ENCODE results near the gene TSPAN31.

The TSPAN31 gene

GRCh38 chr12:57736741-57737466 is 7.9 kb upstream of the TSPAN31 start:
- no peak for DNase-seq

GRCh38 chr12:57737467-57738460 is 7.1 kb upstream of the TSPAN31 start:
- no peak for DNase-seq

GRCh38 chr12:57738661-57739237 is 6.1 kb upstream of the TSPAN31 start, which contains the start of gene AGAP2:
AGAP2 (minus strand) TSS chr12:57738742; CDS start chr12:57738246, 496 bp downstream.
- DNase-seq: no peak

GRCh38 chr12:57739387-57739786 is 5.5 kb upstream of the TSPAN31 start:
- DNase-seq: no peak

GRCh38 chr12:57739914-57740538 is 4.8 kb upstream of the TSPAN31 start:
- no peak for DNase-seq

- DNase-seq: peak; percentile 8
These were observed 4.0 kb upstream of the TSPAN31 start for GRCh38 chr12:57740656-57741412.

GRCh38 chr12:57741413-57741789 is 3.4 kb upstream of the TSPAN31 start:
- no peak for DNase-seq

GRCh38 chr12:57741844-57742738 is 2.7 kb upstream of the TSPAN31 start:
- DNase-seq: peak; percentile 11

GRCh38 chr12:57743769-57744168 is 1.1 kb upstream of the TSPAN31 start:
- no peak for DNase-seq

- DNase-seq: no peak
These were observed 554 bp upstream of the TSPAN31 start for GRCh38 chr12:57744194-57744776.

GRCh38 chr12:57745485-57745881 is 644 bp downstream of the TSPAN31 start:
- no peak for DNase-seq

- DNase-seq: no peak
These were observed 1.2 kb downstream of the TSPAN31 start for GRCh38 chr12:57746025-57746424.

GRCh38 chr12:57749061-57749460 is 4.2 kb downstream of the TSPAN31 start:
- DNase-seq: no peak

- no peak for DNase-seq
These were observed 6.0 kb downstream of the TSPAN31 start for GRCh38 chr12:57750561-57751431.

- DNase-seq: no peak
These were observed 6.6 kb downstream of the TSPAN31 start for GRCh38 chr12:57751432-57751787.

GRCh38 chr12:57751788-57752667 is 7.2 kb downstream of the TSPAN31 start, which contains the start of gene CDK4:
CDK4 (minus strand) TSS chr12:57752310; CDS start chr12:57751717, 593 bp downstream.
- peak; percentile 94 for DNase-seq

- no peak for DNase-seq
These were observed 7.8 kb downstream of the TSPAN31 start for GRCh38 chr12:57752668-57753000.

- DNase-seq: no peak
These were observed 9.0 kb downstream of the TSPAN31 start for GRCh38 chr12:57753756-57754337.
